ENCODE results near the gene SDK2. TPM values are rescaled to one million over a fixed set of nuclear protein-coding genes. Genes with fewer than 3 reads are reported as not detected.

Gene SDK2
- polyA plus RNA-seq, 1 of the 3 experiments (the other 2 are of a cell fraction), result 0.02 TPM

DNA sequence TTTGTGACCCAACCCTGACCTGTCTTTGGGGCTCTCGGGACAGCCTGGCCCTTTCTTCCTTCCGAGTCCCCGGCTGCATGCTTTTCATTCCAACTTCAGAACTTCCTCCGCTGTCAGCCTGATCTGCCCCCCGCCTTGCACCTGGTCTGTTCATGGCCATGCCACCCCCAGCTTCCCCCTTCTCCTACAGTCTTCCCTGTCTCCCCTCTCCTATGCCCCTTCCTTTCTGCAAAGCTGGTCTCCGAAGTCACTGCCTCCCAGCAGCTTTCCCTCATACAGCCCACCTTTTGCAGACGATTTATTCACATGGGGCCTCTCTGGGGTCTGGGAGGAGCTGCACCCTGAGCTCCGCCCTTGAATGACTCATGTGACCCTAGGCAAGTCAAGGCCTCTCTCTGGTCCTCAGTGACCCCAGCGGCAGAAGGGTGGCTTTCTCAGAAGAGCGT is 47.1 kb upstream of the SDK2 start:
- ChIA-PET CTCF (interaction anchor here (0.6 to 4.0 kb wide), 11 partner anchors 9 to 724 kb away, joined by 3 to 19 read pairs (median 4); no protein-coding TSS in a partner anchor), POLR2A (interaction anchor here (1.0 kb wide), 1 partner anchor 28 kb away, joined by 3 read pairs; no protein-coding TSS in a partner anchor)
- Histone ChIP-seq H3F3A (replicated peaks; ENCODE audit: insufficient read depth) (peaks cover 5% of the 10 kb centered on the region), H3K27me3 (ENCODE audit: insufficient read depth) (no peaks in the 10 kb centered on the region), H3K27ac (ENCODE audit: low read depth in 2 of 2, low read length in 1 of 2) (no peak overlapping the region), H3K79me2 (ENCODE audit: insufficient read depth) (no peaks in the 10 kb centered on the region), H4K20me1 (ENCODE audit: insufficient read depth) (no peaks in the 10 kb centered on the region), H3K4me2 (no peak overlapping the region), H3K4me1 (ENCODE audit: control insufficient read depth in 1 of 2, insufficient read depth in 2 of 2, low read depth in 1 of 2, low read length in 1 of 2) (no peaks in the 10 kb centered on the region; a peak in 1 of 4 replicates), H3K9me3 (peaks cover 3% of the 10 kb centered on the region; the same call in 1 of the 2 replicates), H3K4me3 (ENCODE audit: low read depth in 2 of 2, low read length in 1 of 2) (no peak overlapping the region), H3K9ac (no peak overlapping the region), H3K9me2 (no peaks in the 10 kb centered on the region), H2AFZ (ENCODE audit: low read depth) (no peak overlapping the region), H3K36me3 (replicated peaks in 1 of 2; ENCODE audit: control insufficient read depth in 1 of 2, insufficient read depth in 2 of 2, low read length in 1 of 2) (no peaks in the 10 kb centered on the region)
- 53% methylated on average over 10 of the region's 10 CpGs for WGBS (ENCODE audit: low lambda C conversion rate)
- TF ChIP-seq EP300 (IDR thresholded peaks at IDR 0.05; ENCODE audit: borderline replicate concordance in 1 of 2, low read depth in 1 of 2, low read length in 1 of 2) (no peak), RXRA (IDR thresholded peaks at IDR 0.05; ENCODE audit: borderline replicate concordance, low read depth) (no peak), FOSL2 (IDR thresholded peaks at IDR 0.05; ENCODE audit: borderline replicate concordance, low read depth) (no peak), RAD21 (IDR thresholded peaks at IDR 0.05; ENCODE audit: low read length) (no peak), GATA2 (CRISPR knock-in tag; IDR thresholded peaks at IDR 0.05) (no peak), FOXJ3 (CRISPR knock-in tag; IDR thresholded peaks at IDR 0.05) (no peak), CHD2 (IDR thresholded peaks at IDR 0.05; ENCODE audit: low read length, partially characterized antibody) (no peak)
- TF ChIP-seq, protein P1, sequence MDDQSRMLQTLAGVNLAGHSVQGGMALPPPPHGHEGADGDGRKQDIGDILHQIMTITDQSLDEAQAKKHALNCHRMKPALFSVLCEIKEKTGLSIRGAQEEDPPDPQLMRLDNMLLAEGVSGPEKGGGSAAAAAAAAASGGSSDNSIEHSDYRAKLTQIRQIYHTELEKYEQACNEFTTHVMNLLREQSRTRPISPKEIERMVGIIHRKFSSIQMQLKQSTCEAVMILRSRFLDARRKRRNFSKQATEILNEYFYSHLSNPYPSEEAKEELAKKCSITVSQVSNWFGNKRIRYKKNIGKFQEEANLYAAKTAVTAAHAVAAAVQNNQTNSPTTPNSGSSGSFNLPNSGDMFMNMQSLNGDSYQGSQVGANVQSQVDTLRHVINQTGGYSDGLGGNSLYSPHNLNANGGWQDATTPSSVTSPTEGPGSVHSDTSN (IDR thresholded peaks at IDR 0.05), result no peak
- TF ChIP-seq, protein P2, sequence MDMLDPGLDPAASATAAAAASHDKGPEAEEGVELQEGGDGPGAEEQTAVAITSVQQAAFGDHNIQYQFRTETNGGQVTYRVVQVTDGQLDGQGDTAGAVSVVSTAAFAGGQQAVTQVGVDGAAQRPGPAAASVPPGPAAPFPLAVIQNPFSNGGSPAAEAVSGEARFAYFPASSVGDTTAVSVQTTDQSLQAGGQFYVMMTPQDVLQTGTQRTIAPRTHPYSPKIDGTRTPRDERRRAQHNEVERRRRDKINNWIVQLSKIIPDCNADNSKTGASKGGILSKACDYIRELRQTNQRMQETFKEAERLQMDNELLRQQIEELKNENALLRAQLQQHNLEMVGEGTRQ (IDR thresholded peaks at IDR 0.05; ENCODE audit: borderline replicate concordance, low read depth, low read length), result no peak
- TF ChIP-seq, protein P3, sequence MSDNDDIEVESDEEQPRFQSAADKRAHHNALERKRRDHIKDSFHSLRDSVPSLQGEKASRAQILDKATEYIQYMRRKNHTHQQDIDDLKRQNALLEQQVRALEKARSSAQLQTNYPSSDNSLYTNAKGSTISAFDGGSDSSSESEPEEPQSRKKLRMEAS (IDR thresholded peaks at IDR 0.05; ENCODE audit: low read depth), result no peak
- TF ChIP-seq, protein P4, sequence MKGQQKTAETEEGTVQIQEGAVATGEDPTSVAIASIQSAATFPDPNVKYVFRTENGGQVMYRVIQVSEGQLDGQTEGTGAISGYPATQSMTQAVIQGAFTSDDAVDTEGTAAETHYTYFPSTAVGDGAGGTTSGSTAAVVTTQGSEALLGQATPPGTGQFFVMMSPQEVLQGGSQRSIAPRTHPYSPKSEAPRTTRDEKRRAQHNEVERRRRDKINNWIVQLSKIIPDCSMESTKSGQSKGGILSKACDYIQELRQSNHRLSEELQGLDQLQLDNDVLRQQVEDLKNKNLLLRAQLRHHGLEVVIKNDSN (IDR thresholded peaks at IDR 0.05; ENCODE audit: borderline replicate concordance, low read depth), result no peak
- TF ChIP-seq, protein P5, sequence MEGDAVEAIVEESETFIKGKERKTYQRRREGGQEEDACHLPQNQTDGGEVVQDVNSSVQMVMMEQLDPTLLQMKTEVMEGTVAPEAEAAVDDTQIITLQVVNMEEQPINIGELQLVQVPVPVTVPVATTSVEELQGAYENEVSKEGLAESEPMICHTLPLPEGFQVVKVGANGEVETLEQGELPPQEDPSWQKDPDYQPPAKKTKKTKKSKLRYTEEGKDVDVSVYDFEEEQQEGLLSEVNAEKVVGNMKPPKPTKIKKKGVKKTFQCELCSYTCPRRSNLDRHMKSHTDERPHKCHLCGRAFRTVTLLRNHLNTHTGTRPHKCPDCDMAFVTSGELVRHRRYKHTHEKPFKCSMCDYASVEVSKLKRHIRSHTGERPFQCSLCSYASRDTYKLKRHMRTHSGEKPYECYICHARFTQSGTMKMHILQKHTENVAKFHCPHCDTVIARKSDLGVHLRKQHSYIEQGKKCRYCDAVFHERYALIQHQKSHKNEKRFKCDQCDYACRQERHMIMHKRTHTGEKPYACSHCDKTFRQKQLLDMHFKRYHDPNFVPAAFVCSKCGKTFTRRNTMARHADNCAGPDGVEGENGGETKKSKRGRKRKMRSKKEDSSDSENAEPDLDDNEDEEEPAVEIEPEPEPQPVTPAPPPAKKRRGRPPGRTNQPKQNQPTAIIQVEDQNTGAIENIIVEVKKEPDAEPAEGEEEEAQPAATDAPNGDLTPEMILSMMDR (IDR thresholded peaks at IDR 0.05), result no peak
- no peak for DNase-seq
